Type B pancreatic cell (in vitro differentiated cells): ENCODE results near the gene DENND10. TPM values are rescaled to one million over a fixed set of nuclear protein-coding genes. Genes with fewer than 3 reads are reported as not detected.
A peak's percentile ranks its signal among the peaks of the same experiment; 100 is the strongest.

Experiments
- DNase-seq: peaks from one replicate; pipeline ENCODE4 v3.0.0; 2021; ENCODE audit warnings: mixed read lengths; ENCODE audit not compliant: unreplicated experiment; ENCODE audit errors: extremely low spot score
- H3K27ac Mint-ChIP-seq: 2 replicates; pipeline ENCODE4 v1.8.0; 2021; ENCODE audit warnings: mild to moderate bottlenecking, mixed read lengths
- H3K27me3 Mint-ChIP-seq: 2 replicates; pipeline ENCODE4 v1.8.0; 2021; ENCODE audit warnings: mixed read lengths
- H3K36me3 Mint-ChIP-seq: 2 replicates; pipeline ENCODE4 v1.8.0; 2021; ENCODE audit warnings: mixed read lengths
- H3K4me1 Mint-ChIP-seq: one replicate; pipeline ENCODE4 v1.8.0; 2021; ENCODE audit warnings: mixed read lengths; ENCODE audit not compliant: unreplicated experiment
- H3K4me3 Mint-ChIP-seq: 2 replicates; pipeline ENCODE4 v1.8.0; 2021; ENCODE audit warnings: mild to moderate bottlenecking, mixed read lengths
- H3K9me3 Mint-ChIP-seq: 2 replicates; pipeline ENCODE4 v1.8.0; 2021; ENCODE audit warnings: mixed read lengths
- total RNA-seq: library from RNA; stranded (reverse); gene quantifications from 2 replicates; pipeline ENCODE4 v1.2.1, GENCODE V29; 2021; ENCODE audit warnings: low replicate concordance
- TF ChIP-seq, protein P1 (sequence below): fragments of 200-600 bp; sonication (generic); conservative IDR thresholded peaks from 2 replicates; pipeline ENCODE4 v1.5.0; 2021; ENCODE audit warnings: antibody characterized with exemption, mild to moderate bottlenecking

DENND10 gene
- total RNA-seq, 1 donor from 2014 or later: 39.4 TPM

DNA sequence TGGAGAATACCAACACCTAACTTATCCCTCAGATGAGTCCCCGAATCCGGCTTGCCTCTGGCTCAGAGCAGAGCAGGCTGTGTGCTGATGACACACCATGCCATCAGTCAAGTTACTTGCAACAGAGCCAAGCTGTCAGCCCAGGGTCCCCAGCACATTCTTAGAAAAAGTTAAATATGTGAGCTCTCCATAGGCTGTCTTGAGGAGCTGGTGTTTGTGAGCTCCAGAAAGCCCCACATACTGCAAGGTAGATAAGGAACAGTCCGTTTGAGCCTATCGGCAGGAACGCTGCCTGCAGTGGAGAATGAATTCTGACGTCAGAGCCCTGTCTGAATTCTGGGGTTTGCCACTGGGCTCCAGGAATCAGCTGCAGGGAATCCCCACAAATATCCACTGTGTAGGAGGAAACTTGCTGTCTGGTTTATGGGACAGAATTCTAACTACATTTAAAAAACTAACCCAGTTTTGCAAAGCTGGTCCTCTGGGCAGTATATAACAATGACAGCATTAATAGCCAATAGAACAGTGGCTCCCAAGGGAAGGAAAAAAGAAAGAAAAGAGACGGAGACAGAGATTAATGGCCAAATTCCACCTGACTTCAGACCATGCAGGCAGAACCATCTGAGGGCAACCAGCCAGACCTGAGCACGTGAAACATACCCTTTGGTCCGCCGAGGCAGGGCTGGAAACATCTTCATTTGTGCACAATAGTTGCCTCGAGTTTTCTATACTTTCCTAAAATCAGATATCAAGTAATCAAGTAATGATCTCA is 58.0 kb downstream of the DENND10 start:
- DNase-seq: no peak
- peak overlapping the region; percentile 42 for H3K27ac Mint-ChIP-seq
- peaks cover 22% of the 10 kb centered on the region for H3K4me1 Mint-ChIP-seq
- H3K4me3 Mint-ChIP-seq: peak overlapping the region; percentile 49
- no peaks in the 10 kb centered on the region for H3K9me3 Mint-ChIP-seq
- TF ChIP-seq, protein P1, sequence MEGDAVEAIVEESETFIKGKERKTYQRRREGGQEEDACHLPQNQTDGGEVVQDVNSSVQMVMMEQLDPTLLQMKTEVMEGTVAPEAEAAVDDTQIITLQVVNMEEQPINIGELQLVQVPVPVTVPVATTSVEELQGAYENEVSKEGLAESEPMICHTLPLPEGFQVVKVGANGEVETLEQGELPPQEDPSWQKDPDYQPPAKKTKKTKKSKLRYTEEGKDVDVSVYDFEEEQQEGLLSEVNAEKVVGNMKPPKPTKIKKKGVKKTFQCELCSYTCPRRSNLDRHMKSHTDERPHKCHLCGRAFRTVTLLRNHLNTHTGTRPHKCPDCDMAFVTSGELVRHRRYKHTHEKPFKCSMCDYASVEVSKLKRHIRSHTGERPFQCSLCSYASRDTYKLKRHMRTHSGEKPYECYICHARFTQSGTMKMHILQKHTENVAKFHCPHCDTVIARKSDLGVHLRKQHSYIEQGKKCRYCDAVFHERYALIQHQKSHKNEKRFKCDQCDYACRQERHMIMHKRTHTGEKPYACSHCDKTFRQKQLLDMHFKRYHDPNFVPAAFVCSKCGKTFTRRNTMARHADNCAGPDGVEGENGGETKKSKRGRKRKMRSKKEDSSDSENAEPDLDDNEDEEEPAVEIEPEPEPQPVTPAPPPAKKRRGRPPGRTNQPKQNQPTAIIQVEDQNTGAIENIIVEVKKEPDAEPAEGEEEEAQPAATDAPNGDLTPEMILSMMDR: peak; percentile 23
- peaks cover 9% of the 10 kb centered on the region for H3K36me3 Mint-ChIP-seq
- no peaks in the 10 kb centered on the region for H3K27me3 Mint-ChIP-seq

DNA sequence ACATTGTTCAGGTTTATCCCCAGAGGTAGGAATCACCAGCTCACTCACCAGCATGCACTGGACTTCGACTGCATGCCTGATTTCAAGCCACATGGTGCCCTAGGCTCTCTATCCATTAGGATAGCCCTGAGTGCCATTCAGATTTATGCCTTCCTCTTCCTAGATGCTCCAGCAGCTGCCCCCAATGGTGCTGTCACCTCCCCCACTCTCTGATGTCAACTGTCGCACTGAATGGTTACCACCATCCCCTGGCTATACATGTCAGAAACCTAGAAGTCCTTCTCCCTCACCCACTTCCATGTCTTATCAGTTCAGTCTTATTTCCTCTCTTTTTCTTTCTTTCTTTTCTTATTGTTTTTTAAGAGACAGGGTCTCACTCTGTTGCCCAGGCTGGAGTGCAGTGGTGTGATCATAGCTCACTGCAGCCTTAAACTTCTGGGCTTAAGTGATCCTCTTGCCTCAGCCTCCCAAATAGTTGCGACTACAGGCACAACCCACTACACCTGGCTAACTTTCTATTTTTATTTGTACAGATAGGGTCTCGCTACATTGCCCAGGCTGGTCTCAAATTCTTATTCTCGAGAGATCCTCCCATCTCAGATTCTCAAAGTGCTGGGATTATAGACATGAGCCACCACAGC is 58.7 kb downstream of the DENND10 start:
- peak overlapping the region; percentile 42 for H3K27ac Mint-ChIP-seq
- no peaks in the 10 kb centered on the region for H3K9me3 Mint-ChIP-seq
- peaks cover 23% of the 10 kb centered on the region for H3K4me1 Mint-ChIP-seq
- no peaks in the 10 kb centered on the region for H3K27me3 Mint-ChIP-seq
- H3K4me3 Mint-ChIP-seq: peak overlapping the region; percentile 49
- H3K36me3 Mint-ChIP-seq: peaks cover 9% of the 10 kb centered on the region
- TF ChIP-seq, protein P1: no peak
- DNase-seq: no peak

DNA sequence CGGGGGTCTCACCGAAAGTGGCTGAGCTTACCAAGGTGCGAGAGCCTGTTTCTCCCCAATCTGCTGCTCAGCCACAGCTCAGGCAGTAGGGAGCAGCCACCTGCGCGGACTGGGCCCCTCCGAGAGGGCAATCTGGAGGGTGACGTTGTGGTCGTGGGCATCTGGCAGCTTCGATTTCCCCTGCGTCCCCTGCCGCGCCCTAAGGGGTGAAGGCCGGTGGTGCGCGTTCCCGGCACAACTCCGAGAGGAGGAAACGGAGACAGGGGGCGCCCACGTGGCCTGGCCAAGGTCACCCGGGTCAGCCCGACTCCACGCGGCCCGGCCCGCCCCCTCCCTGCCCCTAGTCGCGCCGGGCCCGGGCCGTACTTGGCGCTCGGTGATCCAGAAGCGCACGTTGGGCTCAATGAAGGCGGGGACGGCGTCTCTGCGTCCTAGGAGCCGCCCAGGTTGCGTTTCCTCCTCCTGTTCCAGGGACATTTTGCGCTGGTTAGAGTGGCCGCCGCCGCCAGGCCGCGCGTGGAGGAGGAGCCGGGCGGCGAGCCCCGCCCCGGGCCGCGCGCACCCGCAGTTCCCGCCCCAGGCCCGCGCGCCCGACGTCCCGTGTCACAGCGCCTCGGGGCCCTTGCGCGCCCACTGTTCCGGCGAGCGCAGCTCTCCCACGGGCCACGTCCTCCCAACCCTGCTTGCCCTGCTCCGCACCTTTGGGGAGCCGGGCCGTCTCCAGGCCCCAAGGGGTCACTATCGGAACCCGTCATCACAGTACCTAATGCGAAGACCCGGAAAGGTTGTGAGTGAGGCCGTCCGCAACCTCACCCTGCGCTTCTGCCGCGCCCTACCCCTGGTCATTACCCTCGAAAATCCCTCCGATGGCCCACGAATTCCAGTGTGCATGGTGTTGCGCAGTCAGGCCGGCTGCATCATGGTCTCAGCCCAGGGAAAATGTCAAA is 61.5 kb downstream of the DENND10 start, which contains the start of gene SFXN4:
Gene SFXN4 (minus strand): TSS at position 544 of the 947 bp plus-strand sequence. CDS start 67 bp downstream, at position 477.
- H3K36me3 Mint-ChIP-seq: peaks cover 15% of the 10 kb centered on the region
- TF ChIP-seq, protein P1: peak; percentile 3
- H3K27me3 Mint-ChIP-seq: no peaks in the 10 kb centered on the region
- peak; percentile 77 for DNase-seq
- H3K27ac Mint-ChIP-seq: peak within 1 kb of the TSS; percentile 91
- H3K9me3 Mint-ChIP-seq: no peaks in the 10 kb centered on the region
- peak within 1 kb of the TSS; percentile 95 for H3K4me3 Mint-ChIP-seq
- H3K4me1 Mint-ChIP-seq: peaks cover 23% of the 10 kb centered on the region

DNA sequence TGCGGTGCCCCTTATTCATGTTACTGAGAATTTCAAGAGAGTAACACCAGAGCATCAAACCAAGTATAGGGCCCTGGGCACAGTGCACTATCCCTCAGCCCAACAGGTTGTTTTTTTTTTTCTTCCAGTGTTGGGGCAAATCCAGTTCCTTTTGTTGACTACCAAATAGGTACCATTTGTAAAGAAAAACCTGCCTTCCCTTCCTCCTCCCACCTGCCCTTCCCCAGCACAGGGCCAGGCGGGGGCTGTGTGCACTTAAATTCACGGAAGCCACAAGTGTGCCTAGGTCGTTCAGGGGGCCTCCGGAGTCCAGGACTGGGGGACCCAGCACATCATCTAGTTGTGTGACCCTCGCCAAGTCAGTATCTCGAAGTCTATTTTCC is 62.2 kb downstream of the DENND10 start:
- Mint-ChIP-seq H3K36me3 (peaks cover 15% of the 10 kb centered on the region), H3K4me1 (peaks cover 23% of the 10 kb centered on the region), H3K27ac (peak overlapping the region; percentile 91), H3K4me3 (peak overlapping the region; percentile 95), H3K9me3 (no peaks in the 10 kb centered on the region), H3K27me3 (no peaks in the 10 kb centered on the region)
- TF ChIP-seq, protein P1: no peak
- no peak for DNase-seq

DNA sequence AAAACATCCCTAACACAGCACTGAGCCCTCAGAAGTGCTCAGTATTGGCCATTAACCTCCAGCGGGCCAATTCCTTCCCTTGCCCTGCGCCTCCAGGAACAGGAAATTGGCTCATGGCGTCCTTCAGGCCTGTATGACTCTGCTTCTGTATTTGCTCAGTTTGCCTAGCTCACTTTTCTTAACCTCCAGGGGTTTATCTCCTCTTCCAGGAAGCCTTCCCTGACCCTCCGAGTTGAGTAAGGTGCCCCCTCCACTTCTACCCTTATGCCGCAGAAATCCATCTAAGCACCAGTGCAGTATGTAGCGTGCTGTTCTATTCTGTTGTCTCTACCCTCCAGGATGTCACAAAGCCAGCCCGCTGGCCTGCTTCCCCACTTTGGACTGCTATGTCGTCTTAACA is 62.7 kb downstream of the DENND10 start:
- no peak for DNase-seq
- peaks cover 15% of the 10 kb centered on the region for H3K36me3 Mint-ChIP-seq
- no peaks in the 10 kb centered on the region for H3K9me3 Mint-ChIP-seq
- peak overlapping the region; percentile 91 for H3K27ac Mint-ChIP-seq
- no peaks in the 10 kb centered on the region for H3K27me3 Mint-ChIP-seq
- peak overlapping the region; percentile 95 for H3K4me3 Mint-ChIP-seq
- TF ChIP-seq, protein P1: no peak
- H3K4me1 Mint-ChIP-seq: peaks cover 23% of the 10 kb centered on the region
